Activated CD4-positive, CD25-positive, alpha-beta regulatory T cell treated with anti-CD3 and anti-CD28 coated beads, Interleukin-2, amount 50 U/mL, for 16 hours (primary cell): ENCODE data around the gene ADGRD2.

Source experiments
- DNase-seq: peaks from one replicate; pipeline ENCODE4 v3.0.0-alpha.2; 2020; ENCODE audit warnings: low read depth, low spot score

ADGRD2 gene

GRCh38 chr9:124457079-124457886 is 7.0 kb downstream of the ADGRD2 start:
- no peak for DNase-seq

DNA sequence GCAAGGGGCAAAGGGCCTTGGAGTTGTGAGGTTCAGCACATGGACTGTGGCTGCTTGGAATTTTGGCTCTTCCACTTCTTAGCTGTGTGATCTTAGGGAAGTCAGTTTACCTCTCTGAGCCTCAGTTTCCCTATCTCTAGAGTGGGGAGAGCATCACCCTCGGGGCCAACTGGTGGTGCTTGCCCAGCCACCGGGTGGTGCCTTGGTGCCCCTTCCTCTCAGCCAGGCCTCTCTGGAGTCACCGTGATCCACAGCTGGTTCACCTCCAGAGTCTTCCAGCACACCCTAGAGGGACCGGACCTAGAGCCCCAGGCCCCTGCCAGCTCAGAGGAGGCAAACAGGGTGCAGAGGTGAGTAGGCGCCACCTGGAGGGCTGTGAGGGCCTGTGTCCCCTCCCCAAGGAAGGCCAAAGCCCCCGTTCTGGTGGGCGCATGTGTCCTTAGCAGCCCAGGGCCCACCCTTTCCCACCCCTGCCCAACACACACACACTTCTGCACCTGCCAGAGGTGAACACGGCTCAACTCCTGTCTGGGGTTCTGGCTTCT is 7.7 kb downstream of the ADGRD2 start:
- DNase-seq: no peak

GRCh38 chr9:124458441-124458840 is 8.2 kb downstream of the ADGRD2 start:
- DNase-seq: no peak

- DNase-seq: no peak
These were observed 12.5 kb downstream of the ADGRD2 start for GRCh38 chr9:124462739-124463138.

DNA sequence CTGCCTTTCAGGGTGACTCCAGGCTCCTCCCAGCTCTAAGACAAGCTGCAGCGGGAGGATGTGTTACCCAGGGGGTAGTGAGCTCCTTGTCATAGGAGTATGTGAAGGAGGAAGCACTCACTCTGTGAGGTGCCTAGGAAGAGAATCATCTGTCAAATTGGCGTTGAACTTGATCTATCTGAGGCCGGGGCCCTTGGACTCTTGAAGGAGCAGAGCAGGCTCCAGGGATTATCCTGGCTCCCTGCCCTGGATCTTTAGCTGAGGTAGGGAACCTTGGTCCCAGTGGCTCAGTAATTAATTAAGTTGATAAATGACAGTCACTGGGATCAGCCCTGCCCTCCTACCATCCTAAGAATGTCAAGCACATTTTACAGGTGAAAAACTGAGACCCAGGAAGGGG is 15.5 kb downstream of the ADGRD2 start:
- no peak for DNase-seq

DNA sequence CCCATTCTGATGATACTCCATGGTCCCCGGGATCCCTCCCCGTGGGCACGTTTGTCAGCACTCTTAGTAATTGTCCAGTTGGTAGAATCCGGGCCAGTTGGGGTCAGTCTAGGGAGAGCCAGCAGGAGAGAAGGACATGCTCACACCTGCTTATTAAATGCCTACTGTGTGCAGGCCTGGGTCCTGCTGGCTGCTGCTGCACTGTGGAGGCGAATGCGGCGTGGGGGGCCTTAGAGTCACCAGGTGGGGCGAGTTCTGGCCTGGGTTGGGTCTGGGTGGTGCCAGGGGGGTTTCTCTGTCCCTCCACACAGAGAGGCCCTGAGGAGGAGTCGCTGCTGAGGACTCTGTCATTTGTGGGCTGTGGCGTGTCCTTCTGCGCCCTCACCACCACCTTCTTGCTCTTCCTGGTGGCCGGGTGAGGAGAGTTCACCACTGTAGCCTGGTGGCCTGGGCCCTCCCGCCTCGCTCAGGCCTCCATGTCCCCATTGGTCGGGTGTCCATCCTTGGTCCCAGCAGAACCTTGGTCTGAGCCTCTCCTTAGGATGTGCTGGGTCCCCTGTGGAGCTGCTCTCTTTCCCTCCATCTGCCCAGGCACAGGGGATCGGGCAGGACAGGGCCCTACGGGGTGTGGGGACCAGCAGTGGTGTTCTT is 17.3 kb downstream of the ADGRD2 start:
- DNase-seq: no peak

- DNase-seq: no peak
These were observed 17.9 kb downstream of the ADGRD2 start for GRCh38 chr9:124468061-124468740.

DNA sequence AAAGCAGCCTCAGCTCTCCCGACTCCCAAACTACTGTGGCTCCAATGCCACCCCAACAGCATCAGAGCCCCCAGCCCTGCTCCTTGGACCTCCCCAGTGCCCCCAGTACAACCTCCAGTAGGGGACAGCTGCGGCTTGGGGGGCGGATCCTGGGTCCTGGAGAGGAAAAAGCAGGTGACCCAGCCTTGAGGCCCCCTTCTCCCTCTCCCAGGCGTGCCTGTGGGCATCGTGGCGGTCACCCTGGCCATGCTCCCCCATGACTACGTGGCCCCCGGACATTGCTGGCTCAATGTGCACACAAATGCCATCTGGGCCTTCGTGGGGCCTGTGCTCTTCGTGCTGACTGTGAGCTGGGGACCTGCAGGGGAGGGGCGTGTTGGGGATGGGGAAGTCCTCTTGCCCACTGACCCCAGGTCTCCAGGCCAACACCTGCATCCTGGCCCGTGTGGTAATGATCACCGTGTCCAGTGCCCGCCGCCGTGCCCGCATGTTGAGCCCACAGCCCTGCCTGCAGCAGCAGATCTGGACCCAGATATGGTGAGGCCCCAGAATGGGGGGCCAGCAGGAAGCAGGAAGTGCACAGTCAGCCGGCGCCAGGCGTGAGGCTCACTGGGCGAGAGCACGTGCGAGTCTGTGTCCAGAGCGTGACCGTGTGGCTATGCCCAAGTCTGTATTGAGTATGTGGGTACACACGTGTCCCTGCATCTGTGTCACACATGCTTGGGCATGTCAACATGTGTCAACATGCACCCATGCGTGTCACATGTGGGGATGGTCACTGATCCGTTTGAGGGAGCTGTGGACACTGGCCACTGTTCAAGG is 19.0 kb downstream of the ADGRD2 start:
- DNase-seq: no peak

- DNase-seq: no peak
These were observed 20.1 kb downstream of the ADGRD2 start for GRCh38 chr9:124470306-124470705.

DNA sequence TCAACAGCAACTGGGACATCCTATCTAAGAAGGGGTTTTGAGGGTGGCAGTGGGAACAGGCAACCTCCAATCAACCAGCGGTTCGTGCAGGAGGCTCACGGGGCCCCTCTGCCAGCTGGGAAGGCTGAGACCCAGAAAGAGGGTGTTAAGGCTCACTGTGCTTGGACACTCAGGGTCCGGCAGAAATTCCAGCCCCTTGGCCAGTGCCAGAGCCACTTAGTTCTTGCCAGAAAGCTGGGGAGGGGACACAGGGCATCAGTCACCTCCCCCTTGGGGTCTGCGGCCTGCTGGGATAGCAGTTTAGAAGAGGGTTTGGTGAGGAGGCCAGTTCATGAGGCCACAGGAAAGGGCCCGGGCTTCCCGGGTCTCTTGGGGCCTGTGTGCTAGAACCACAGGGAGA is 20.5 kb downstream of the ADGRD2 start:
- DNase-seq: no peak

GRCh38 chr9:124471761-124472160 is 21.5 kb downstream of the ADGRD2 start:
- DNase-seq: no peak

DNA sequence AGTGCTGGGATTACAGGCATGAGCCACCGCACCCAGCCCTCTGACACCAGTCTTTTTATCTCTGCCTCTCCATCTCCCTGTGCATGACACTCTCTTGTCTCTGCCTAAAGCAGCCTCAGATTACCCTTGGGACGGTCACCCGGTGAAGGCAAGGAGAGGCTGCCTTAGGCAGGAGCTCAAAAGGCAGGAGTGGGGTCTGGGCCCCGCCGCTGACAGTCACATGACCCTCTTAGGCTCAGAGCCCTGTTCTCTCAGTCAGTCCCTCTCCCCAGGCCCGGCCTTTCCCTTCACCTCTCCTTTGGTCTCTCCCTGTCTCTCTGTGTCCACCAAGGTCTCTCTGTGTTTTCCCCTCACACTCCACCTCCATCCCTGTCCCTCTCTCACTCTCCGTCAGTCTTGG is 22.5 kb downstream of the ADGRD2 start:
- DNase-seq: no peak

- DNase-seq: no peak
These were observed 23.1 kb downstream of the ADGRD2 start for GRCh38 chr9:124473310-124473709.

GRCh38 chr9:124474151-124474550 is 23.9 kb downstream of the ADGRD2 start:
- no peak for DNase-seq

- DNase-seq: no peak
These were observed 25.1 kb downstream of the ADGRD2 start for GRCh38 chr9:124475158-124475867.

DNA sequence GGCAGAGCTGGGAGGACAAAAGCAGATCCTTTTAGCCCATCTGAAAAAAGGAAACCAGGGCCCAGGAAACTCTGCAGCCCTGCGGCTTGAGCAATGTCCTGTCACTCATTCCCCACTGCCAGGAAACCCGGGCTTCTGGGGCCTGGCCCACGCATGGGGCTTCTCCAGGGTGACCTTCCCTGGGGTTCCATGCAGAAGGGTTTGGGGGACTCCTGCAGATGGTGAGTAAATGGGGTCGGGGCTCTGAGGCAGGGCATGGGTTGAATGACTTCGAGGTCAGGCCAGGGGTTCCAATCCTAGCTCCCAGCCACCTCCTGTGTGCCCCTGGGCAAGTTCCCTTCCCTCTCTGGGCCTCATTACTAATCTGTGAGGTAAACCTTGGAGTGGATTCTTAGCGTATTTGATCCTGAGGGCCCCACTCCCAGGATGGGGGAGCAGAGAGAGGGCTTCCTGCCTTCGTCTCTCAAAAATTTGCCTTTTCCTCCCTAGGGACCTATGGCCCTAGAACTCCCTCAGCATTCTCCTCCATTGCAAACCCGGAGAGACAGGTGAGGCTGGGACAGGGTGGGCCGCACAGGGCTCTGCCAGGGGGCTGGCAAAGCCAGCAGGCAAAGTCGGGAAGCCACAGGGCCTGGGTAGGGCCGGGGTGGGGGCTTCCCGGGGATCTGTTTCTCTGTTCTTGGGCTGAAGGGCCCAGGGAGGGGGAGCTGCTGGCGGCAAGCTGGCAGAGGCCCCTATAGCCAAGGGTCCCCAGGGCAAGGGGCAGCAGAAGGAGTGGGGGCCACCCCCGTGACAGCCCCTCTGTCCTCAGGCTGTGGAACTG is 25.8 kb downstream of the ADGRD2 start:
- DNase-seq: no peak

GRCh38 chr9:124477211-124477647 is 27.0 kb downstream of the ADGRD2 start:
- no peak for DNase-seq

DNA sequence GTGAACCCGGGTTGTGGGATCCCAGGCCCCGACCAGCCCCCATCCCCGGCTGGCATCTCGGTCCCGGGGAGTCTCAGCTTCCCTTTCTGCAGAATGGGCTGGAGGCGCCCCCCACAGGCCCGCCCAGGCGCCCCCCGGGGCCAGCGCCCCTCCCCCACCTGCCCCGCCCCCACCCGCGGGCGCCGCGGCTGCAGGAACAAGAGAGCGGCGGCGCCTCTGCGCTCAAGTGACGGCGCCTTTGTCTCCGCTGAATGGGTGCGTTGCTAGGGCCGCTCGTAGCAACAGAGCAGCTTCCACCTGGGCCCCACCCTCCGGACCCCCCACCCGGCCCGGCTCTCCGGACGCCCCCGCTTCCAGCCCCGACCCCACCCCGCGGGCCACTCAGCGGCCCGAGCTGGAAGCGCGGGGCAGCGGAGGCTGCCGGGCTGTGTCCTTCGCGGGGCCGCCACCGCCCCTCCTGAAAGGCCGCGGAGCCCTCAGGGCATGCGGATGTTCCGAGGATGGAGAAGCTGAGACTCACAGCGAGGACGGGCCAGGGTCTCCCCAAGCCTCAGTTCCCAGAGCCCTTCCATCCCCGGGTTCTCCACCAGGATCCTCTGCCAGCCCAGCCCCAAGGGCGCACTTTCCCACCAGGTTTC is 27.5 kb downstream of the ADGRD2 start:
- DNase-seq: no peak

GRCh38 chr9:124478354-124478753 is 28.1 kb downstream of the ADGRD2 start:
- no peak for DNase-seq
